ENCODE data around the gene C22orf15.

DNA sequence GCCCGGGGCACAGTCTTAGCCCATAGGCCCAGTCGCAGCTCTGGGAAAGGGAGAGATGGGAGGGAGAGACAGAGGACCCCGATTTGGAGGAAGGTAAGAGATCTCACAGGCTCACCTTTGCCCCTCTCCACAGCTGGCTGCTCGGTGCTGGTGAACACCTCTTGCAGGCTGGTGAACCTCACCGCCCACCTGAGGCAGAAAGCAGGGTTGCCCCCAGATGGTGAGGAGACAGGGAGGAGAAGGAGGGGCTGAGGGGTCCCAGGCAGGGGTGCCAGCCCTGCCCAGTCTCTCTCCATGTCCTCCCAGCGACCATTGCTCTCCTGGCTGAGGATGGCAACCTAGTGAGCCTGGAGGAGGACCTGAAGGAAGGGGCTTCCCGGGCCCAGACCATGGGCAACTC is 1.2 kb downstream of the C22orf15 start:
- TF ChIP-seq POLR2A (IDR thresholded peaks at IDR 0.05) (no peak), POLR2AphosphoS5 (IDR thresholded peaks at IDR 0.05) (no peak)
- TF ChIP-seq, protein P1, sequence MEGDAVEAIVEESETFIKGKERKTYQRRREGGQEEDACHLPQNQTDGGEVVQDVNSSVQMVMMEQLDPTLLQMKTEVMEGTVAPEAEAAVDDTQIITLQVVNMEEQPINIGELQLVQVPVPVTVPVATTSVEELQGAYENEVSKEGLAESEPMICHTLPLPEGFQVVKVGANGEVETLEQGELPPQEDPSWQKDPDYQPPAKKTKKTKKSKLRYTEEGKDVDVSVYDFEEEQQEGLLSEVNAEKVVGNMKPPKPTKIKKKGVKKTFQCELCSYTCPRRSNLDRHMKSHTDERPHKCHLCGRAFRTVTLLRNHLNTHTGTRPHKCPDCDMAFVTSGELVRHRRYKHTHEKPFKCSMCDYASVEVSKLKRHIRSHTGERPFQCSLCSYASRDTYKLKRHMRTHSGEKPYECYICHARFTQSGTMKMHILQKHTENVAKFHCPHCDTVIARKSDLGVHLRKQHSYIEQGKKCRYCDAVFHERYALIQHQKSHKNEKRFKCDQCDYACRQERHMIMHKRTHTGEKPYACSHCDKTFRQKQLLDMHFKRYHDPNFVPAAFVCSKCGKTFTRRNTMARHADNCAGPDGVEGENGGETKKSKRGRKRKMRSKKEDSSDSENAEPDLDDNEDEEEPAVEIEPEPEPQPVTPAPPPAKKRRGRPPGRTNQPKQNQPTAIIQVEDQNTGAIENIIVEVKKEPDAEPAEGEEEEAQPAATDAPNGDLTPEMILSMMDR (IDR thresholded peaks at IDR 0.05) = no peak
